ENCODE measurements around the gene RUVBL1.

Gene RUVBL1

GRCh38 chr3:128133273-128133883 lies 9.8 kb upstream of the RUVBL1 start:
- FAIRE-seq, result no peak

DNA sequence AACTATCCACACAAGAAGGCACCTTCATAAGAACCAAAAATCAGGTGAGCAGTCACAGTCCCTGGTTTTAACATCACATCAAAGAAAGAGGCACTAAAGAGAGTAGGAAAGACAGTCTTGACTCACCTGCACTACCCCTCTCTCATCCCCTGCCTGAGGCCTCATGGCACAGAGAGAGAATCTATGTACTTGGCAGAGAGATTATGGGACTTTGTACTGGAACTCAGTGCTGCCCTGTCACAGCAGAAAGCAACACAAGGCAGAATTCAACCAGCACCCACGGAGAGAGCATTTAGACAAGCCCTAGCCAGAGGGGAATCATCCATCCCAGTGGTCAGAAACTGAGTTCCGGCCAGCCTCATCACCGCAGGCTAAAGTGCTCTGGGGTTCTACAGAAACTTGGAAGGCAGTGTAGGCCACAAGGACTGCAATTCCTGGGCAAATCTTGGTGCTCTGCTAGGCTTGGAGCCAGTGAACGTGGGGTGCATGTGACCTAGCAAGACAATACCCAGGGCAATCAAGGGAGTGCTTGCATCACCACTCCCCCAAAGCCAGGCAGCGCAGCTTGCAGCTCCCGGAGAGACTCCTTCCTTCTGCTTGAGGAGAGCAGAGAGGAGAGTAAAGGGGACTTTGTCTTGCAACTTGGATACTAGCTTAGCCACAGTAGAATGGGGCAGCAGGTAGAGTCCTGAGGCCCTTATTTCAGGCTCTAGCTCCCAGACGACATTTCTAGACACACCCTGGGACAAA lies 8.5 kb upstream of the RUVBL1 start:
- FAIRE-seq, result no peak

DNA sequence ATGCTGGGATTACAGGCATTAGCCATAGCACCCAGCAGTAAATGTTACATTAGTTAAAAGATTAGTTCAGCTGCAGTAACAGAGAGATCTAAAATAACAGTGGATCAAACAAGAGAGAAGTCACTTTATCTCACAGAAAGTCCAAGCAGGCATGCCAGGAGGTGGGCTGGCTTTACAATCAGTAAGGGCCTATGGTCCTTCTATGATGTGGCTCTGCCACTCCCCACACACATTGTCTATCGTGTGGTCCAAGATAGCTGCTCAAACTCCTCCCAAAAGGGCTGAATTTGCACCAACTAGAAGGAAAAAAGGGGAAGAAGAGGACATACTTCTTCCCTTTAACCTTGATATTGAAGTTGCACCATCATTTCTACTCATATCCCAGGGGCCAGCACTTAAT lies 4.6 kb upstream of the RUVBL1 start:
- no peak for FAIRE-seq

- FAIRE-seq, result no peak
Measured at GRCh38 chr3:128127236-128127635, 3.6 kb upstream of the RUVBL1 start.

GRCh38 chr3:128123156-128123537 lies 465 bp downstream of the RUVBL1 start:
- no peak for FAIRE-seq

- FAIRE-seq, result no peak
Measured at GRCh38 chr3:128122013-128122412, 1.6 kb downstream of the RUVBL1 start.

GRCh38 chr3:128113817-128114794 lies 9.5 kb downstream of the RUVBL1 start:
- FAIRE-seq, result no peak

- no peak for FAIRE-seq
Measured at GRCh38 chr3:128112357-128112968, 11.1 kb downstream of the RUVBL1 start.

DNA sequence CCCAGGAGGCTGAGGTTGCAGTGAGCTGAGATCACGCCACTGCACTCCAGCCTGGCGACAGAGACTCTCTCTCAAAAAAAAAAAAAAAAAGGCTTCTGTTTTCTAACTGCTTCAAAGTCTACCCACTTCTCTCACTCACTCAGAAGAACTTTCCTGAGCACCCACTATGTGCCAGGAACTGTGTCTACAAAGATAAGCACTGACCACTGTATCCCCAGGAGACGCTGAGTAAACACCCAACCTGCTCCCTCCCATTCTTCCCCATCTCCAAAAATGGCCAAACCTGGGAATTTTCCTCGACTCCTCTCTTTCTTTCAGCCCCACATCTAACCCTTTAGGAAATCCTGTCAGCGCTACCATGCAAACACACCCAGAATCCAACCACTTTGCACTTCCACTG lies 12.5 kb downstream of the RUVBL1 start:
- FAIRE-seq, result no peak

DNA sequence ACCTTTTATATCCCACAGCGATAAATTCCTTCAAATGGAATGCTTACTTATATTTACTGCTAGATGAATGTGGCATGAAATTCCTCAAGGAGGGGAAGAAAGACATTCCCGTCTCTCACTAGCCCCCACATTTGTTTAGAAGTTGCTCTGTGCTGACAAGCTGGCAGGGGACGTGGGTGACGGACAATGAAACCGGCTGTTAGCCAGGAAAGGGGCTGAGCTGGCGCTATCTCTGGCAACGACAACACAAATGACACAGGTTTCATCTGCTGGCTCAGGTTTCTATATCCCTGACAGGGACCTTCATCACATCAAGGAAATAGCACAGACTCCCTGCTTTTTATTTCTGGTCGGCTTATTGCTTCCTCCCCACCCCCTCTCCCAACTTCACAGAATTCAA lies 15.8 kb downstream of the RUVBL1 start:
- FAIRE-seq, result no peak

DNA sequence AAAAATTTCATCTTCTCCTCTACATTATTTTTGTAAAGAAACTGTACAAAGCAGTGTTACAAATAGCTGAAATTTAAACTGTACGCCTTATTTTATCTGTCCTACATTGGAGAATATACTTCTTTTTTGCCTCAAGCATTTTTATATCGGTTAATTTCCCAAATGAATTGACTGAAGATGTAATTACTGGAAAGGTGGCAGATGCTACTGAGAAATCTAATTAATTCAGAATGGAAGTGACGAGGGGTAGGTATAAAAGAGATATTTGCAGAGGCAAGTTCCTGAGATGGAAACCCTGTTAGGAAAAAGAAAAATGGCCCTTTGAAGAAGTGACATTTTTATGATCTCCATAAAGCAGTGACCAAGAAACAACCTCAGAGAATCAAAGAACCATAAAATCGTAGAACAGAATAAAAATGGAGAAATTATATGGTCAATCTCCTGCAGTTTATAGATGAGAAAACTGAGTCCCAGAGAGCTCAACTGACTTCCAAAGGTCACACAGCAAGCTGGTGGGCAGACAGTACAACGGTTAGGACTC lies 20.4 kb downstream of the RUVBL1 start:
- no peak for FAIRE-seq

DNA sequence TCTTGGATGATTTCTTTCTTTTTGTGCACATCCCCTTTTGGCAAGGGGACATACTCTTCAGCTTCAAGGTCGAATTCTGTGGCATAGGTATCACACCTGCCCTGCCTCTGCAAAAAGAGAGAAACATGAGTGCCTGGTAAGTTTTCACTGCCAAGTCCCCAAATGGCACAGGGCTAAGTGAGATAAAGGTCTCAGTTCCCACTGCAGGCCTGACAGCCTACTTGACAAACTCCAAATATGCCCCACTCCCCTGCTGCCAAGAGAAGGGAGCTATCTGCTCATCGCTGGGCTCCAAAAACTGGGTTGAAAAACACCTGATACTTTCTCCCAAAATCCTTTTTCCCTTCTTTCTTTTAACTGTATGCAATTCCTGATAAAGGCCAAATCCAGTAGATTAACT lies 23.0 kb downstream of the RUVBL1 start:
- no peak for FAIRE-seq

GRCh38 chr3:128100161-128100560 lies 23.5 kb downstream of the RUVBL1 start:
- no peak for FAIRE-seq

DNA sequence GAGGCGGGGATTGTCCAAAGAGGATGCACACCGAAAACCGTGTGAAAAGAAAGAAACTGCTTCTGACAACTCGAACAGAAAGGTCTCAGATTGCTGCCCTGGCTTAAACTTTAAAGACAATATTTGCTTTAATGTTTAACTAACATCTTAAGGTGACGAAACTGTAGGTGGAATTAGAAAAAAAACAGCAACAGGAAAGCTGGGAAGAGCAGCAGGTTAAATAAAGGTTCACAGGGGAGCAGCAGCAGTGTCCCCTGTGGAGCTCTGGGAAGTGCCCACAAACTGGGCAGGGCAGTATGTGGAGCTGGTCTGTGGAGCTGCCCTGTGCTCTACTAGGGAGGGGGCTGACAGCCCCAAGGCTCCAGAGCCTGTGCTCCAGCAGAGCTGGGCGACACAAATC lies 25.4 kb downstream of the RUVBL1 start:
- no peak for FAIRE-seq

GRCh38 chr3:128095222-128095703 lies 28.3 kb downstream of the RUVBL1 start:
- FAIRE-seq, result no peak

- FAIRE-seq, result no peak
Measured at GRCh38 chr3:128094295-128095151, 29.1 kb downstream of the RUVBL1 start.

- no peak for FAIRE-seq
Measured at GRCh38 chr3:128091586-128091985, 32.0 kb downstream of the RUVBL1 start.

DNA sequence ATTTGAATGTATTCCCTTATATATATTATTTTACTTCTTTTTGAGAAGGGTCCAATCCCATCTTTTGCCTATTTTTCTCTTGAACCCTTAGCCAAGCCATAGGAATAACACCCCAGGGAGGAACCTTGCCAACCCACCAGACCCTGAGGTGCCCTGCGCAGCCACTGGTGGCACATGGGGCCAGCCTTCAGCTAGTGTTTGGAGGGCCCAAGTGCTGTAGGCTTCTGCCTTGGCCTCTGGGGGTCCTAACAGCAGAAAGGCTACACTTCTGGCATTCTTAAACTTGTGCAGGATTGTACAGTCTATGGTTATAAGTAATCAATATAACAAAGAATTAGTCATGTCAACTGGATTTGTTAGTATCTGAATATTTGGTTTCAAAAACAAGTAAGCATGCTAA lies 34.5 kb downstream of the RUVBL1 start:
- no peak for FAIRE-seq

- no peak for FAIRE-seq
Measured at GRCh38 chr3:128084675-128085021, 39.0 kb downstream of the RUVBL1 start.

GRCh38 chr3:128083980-128084674 lies 39.5 kb downstream of the RUVBL1 start:
- FAIRE-seq, result no peak

- FAIRE-seq, result no peak
Measured at GRCh38 chr3:128083396-128083795, 40.2 kb downstream of the RUVBL1 start.
